BLaER1 (cell line): ENCODE data around the gene B3GNT4.
"Not testable (repeated sequence)": the region's sequence is repeated elsewhere in the genome, so short reads cannot be mapped to it uniquely, and the experiment has no call there.

Experiments
- H3K27ac ChIP-seq: shearing (Covaris generic); formaldehyde crosslinking; 2 replicates; pipeline ENCODE4 v1.8.1; 2022
- H3K27me3 ChIP-seq: shearing (Covaris generic); formaldehyde crosslinking; 2 replicates; pipeline ENCODE4 v1.8.1; 2022
- H3K36me3 ChIP-seq: shearing (Covaris generic); formaldehyde crosslinking; 2 replicates; pipeline ENCODE4 v1.8.1; 2022
- H3K4me1 ChIP-seq: shearing (Covaris generic); formaldehyde crosslinking; 2 replicates; pipeline ENCODE4 v1.8.1; 2022
- H3K4me2 ChIP-seq: shearing (Covaris generic); formaldehyde crosslinking; 2 replicates; pipeline ENCODE4 v1.8.1; 2022
- H3K4me3 ChIP-seq: shearing (Covaris generic); formaldehyde crosslinking; 2 replicates; pipeline ENCODE4 v1.8.1; 2022
- H3K9ac ChIP-seq: shearing (Covaris generic); formaldehyde crosslinking; 2 replicates; pipeline ENCODE4 v1.8.1; 2022
- H3K9me3 ChIP-seq: shearing (Covaris generic); formaldehyde crosslinking; 2 replicates; pipeline ENCODE4 v1.8.1; 2022
- H4K20me1 ChIP-seq: shearing (Covaris generic); formaldehyde crosslinking; 2 replicates; pipeline ENCODE4 v1.8.1; 2022
- Cebpa-rat ChIP-seq: shearing (Covaris generic); IDR thresholded peaks from 2 replicates; pipeline ENCODE4 v1.8.1; 2022

Gene B3GNT4

GRCh38 chr12:122168492-122168891 is 35.0 kb upstream of the B3GNT4 start:
- Histone ChIP-seq H3K27ac (no peak overlapping the region), H3K4me2 (no peak overlapping the region), H3K4me1 (no peaks in the 10 kb centered on the region), H3K9me3 (no peaks in the 10 kb centered on the region), H3K27me3 (no peaks in the 10 kb centered on the region), H3K9ac (no peak overlapping the region), H3K36me3 (no peaks in the 10 kb centered on the region), H3K4me3 (no peak overlapping the region), H4K20me1 (no peaks in the 10 kb centered on the region)
- no peak for TF ChIP-seq Cebpa-rat

DNA sequence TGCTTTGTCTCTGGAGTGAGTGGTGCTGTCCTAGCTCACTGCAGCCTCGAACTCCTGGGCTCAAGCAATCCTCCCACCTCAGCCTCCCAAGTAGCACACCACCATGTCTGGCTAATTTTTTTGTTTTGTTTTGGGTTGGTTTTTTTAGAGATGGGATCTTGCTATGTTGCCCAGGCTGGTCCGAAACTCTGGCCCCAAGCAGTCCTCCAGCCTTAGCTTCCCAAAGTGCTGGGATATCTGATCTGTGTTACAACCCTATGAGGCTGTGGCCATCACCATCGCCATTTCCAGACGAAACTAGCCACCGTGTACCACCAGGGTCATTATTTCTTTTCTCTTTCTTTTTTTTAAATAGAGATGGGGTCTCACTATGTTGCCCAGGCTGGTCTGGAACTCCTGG is 32.1 kb upstream of the B3GNT4 start:
- Histone ChIP-seq H3K27ac (no peak overlapping the region), H4K20me1 (no peaks in the 10 kb centered on the region), H3K4me3 (no peak overlapping the region), H3K4me2 (no peak overlapping the region), H3K27me3 (no peaks in the 10 kb centered on the region), H3K9me3 (no peaks in the 10 kb centered on the region), H3K4me1 (no peaks in the 10 kb centered on the region), H3K36me3 (no peaks in the 10 kb centered on the region), H3K9ac (no peak overlapping the region)
- TF ChIP-seq Cebpa-rat, result no peak

DNA sequence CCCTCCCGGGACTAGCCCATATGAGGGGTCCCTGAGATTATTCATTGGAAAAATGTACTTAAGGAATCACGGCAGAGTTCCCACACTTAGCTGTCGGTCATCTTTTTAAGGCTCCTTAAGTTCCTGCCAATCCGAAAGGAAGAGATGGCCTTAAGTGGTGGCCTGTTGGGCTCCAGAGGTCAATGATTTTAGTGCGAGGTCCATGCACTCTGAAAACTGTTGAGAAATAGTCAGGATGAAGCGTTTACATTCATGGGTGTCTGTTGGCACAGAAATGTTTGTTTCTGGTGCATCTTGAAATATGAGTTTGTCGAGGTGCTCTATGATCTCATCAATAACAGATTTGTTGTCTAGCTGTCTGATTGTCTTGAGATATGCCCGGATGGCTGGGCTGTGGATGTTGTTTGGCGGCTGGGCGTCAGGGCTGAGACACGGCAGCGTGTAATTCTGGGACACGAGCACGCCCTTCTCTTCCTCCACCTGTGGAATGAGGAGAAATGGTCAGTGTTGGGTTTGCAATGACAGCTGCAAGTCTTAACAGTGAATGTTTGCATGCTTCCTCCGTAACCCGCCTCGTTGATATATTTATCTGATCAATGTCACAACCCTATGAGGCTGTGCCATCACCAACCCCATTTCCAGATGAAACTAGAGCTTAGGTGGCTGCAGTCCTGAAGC is 31.1 kb upstream of the B3GNT4 start:
- Histone ChIP-seq H3K4me3 (no peak overlapping the region), H4K20me1 (no peaks in the 10 kb centered on the region)
- no peak for TF ChIP-seq Cebpa-rat

GRCh38 chr12:122174155-122174845 is 29.2 kb upstream of the B3GNT4 start, which contains the start of gene IL31:
Gene IL31 (minus strand): TSS chr12:122174221. CDS start chr12:122174172, 49 bp downstream.
- Histone ChIP-seq H3K27me3 (no peaks in the 10 kb centered on the region), H3K36me3 (no peaks in the 10 kb centered on the region), H3K4me3 (no peak within 1 kb of the TSS), H3K9me3 (0 out of 2 replicates have a peak, but pooled peaks cover 5% of the 10 kb centered on the region), H3K27ac (no peak within 1 kb of the TSS), H3K4me1 (no peaks in the 10 kb centered on the region), H4K20me1 (no peaks in the 10 kb centered on the region), H3K4me2 (no peak within 1 kb of the TSS), H3K9ac (no peak within 1 kb of the TSS)
- no peak for TF ChIP-seq Cebpa-rat

More for the DNA sequence above, 31.1 kb upstream of the B3GNT4 start:
- Histone ChIP-seq H3K4me2 (no peak overlapping the region), H3K4me1 (no peaks in the 10 kb centered on the region), H3K9me3 (no peaks in the 10 kb centered on the region), H3K27me3 (no peaks in the 10 kb centered on the region), H3K9ac (no peak overlapping the region), H3K36me3 (no peaks in the 10 kb centered on the region), H3K27ac (no peak overlapping the region)

DNA sequence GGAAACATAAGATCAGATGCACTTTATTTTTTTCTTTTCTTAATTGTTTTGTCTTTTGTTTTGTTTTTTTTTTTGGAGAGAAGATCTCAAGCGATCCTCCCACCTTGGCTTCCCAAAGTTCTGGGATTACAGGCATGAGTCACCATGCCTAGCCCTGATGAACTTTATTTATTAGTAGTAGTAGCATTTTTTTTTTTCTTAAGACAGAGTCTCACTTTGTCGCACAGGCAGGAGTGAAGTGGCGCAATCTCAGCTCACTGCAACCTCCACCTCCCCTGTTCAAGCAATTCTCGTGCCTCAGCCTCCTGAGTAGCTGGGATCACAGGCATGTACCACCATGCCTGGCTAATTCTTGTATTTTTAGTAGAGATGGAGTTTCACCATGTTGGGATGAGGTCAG is 27.0 kb upstream of the B3GNT4 start:
- H3K9ac ChIP-seq, H3K4me3 ChIP-seq, H3K27ac ChIP-seq, H3K9me3 ChIP-seq, H3K4me2 ChIP-seq, H3K27me3 ChIP-seq, H4K20me1 ChIP-seq, H3K36me3 ChIP-seq: not testable (repeated sequence)
- peaks cover 20% of the 10 kb centered on the region for H3K4me1 ChIP-seq

DNA sequence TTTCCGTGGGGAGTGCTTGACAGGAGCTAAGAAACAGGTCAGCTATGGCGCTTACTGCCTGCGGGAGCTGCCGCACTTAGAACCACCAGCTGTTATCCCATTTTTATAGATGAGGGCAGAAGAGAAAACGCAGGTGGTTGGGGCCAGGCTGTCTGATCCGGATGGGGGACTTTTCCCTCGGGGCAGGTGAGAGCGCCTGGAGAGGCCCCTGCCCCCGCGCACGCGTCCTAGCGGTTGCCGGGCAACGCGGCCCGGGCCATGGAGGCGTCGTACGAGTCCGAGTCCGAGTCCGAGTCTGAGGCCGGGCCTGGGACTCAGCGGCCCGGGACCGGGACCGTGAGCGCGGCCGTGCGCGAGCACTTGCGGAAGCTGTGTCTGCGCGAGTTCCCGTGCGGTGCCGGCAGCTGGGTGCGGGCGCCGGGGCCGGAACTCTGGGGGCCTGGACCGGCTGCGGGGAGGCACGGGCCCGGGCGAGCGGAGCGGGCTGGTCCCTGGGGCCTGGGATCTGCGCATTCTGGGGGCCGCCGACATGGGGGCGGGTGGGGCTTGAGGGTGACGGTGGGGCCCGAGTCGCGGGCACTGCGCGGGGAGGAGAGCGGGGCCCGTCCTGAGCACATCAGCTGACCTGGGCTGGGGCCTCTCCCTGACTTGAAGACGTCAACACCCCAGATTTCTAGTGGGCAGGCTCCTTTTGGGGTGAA is 20.5 kb upstream of the B3GNT4 start, which contains the start of gene LRRC43:
Gene LRRC43, plus strand, starts transcription at position 237 of the 701 bp plus-strand sequence. Its CDS starts 22 bp downstream, at position 259.
- Histone ChIP-seq H3K4me3 (peak within 1 kb of the TSS; percentile 60), H4K20me1 (no peaks in the 10 kb centered on the region), H3K36me3 (no peaks in the 10 kb centered on the region), H3K4me2 (peak within 1 kb of the TSS; percentile 91), H3K27ac (peak within 1 kb of the TSS; percentile 47), H3K9me3 (0 out of 2 replicates have a peak, but pooled peaks cover 3% of the 10 kb centered on the region), H3K9ac (peak within 1 kb of the TSS; percentile 65), H3K27me3 (no peaks in the 10 kb centered on the region), H3K4me1 (peaks cover 64% of the 10 kb centered on the region)
- no peak for TF ChIP-seq Cebpa-rat

DNA sequence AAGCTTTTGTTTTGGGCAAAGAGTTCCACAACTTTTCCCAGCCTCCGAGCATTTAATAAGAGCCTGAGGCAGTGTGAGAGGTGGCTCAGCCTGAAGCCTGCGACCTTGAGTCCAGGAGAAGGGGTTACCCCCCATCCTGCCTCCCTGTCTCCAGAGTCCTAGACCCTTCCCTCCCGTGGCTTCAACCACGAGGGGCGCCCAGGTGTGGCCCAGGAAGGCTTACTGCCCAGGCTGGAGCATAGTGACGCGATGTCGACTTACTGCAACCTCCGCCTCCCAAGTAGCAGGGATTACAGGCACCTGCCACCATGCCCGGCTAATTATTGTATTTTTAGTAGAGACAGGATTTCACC is 19.9 kb upstream of the B3GNT4 start:
- Histone ChIP-seq H3K27me3 (no peaks in the 10 kb centered on the region), H3K9ac (peak overlapping the region; percentile 65), H3K36me3 (no peaks in the 10 kb centered on the region), H3K4me3 (peak overlapping the region; percentile 60), H3K4me1 (peaks cover 64% of the 10 kb centered on the region), H3K27ac (peak overlapping the region; percentile 47), H3K9me3 (no peaks in the 10 kb centered on the region), H4K20me1 (no peaks in the 10 kb centered on the region), H3K4me2 (peak overlapping the region; percentile 91)
- TF ChIP-seq Cebpa-rat, result no peak

DNA sequence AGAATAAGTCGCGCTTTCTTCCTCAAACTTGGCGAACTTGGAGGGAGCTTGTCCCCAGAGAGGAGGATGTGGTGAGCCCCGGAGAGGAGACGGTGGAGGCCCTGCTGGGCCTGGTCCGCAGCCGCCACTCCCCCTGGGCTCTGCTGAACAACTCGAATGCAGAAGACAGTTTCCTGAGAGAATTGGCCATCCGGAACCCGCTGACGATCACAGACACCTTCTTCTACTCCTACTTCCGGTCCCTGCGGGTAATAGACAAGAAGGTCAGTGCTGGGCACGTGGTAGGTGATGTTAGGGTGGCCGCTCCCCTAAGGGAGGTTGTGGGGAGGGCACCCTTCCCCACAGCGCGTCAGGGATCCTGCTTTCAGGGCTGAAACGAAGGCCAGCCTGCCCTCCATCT is 19.0 kb upstream of the B3GNT4 start:
- Histone ChIP-seq H3K4me1 (peaks cover 71% of the 10 kb centered on the region), H3K27ac (peak overlapping the region; percentile 60), H3K36me3 (no peaks in the 10 kb centered on the region), H3K27me3 (no peaks in the 10 kb centered on the region), H3K9me3 (no peaks in the 10 kb centered on the region), H3K4me2 (peak overlapping the region; percentile 91), H4K20me1 (no peaks in the 10 kb centered on the region), H3K4me3 (peak overlapping the region; percentile 26; the same call in 1 of the 2 replicates), H3K9ac (0 out of 2 replicates have a peak overlapping the region, but pooled peaks have one; percentile 31)
- TF ChIP-seq Cebpa-rat, result no peak

- Histone ChIP-seq H3K9me3 (no peaks in the 10 kb centered on the region), H3K9ac (peak overlapping the region; percentile 32; the same call in 1 of the 2 replicates), H3K4me1 (peaks cover 65% of the 10 kb centered on the region), H3K4me2 (peak overlapping the region; percentile 91), H3K27me3 (no peaks in the 10 kb centered on the region), H3K27ac (peak overlapping the region; percentile 60), H3K4me3 (no peak overlapping the region), H3K36me3 (no peaks in the 10 kb centered on the region), H4K20me1 (no peaks in the 10 kb centered on the region)
- no peak for TF ChIP-seq Cebpa-rat
These were observed 18.4 kb upstream of the B3GNT4 start for GRCh38 chr12:122185079-122185478.
